PFSK-1 (cell line): Measurements from ENCODE around the gene RAB31.

Source experiments
- FOXP2 ChIP-seq: optimal IDR thresholded peaks from 2 replicates; pipeline ENCODE3; 2011; ENCODE audit warnings: borderline replicate concordance, control low read depth, inconsistent platforms; ENCODE audit not compliant: insufficient read depth; ENCODE audit errors: extremely low read length, extremely low read depth
- POLR2AphosphoS5 ChIP-seq: IDR thresholded peaks from 2 replicates; pipeline ENCODE4 v1.6.1; 2012; ENCODE audit warnings: low read depth, mild to moderate bottlenecking, control low read depth, low read length, moderate library complexity
- REST ChIP-seq, 2 experiments: IDR thresholded peaks; 2 replicates each; pipeline versions ENCODE4 v1.6.1 to v1.8.0; 2011 to 2012; ENCODE audit warnings: low read depth in 2 of 2, low read length in 2 of 2, control low read depth in 1 of 2, inconsistent platforms in 1 of 2, mild to moderate bottlenecking in 1 of 2, moderate library complexity in 1 of 2; ENCODE audit not compliant: insufficient read depth in 1 of 2
- TAF1 ChIP-seq: IDR thresholded peaks from 2 replicates; pipeline ENCODE4 v1.6.1; 2012; ENCODE audit warnings: low read length, control low read depth, borderline replicate concordance; ENCODE audit not compliant: insufficient read depth

- TF ChIP-seq POLR2AphosphoS5 (no peak), REST (IDR thresholded peaks at IDR 0.05; ENCODE audit: insufficient read depth in 1 of 2, low read depth in 2 of 2, low read length in 2 of 2) (no peak), FOXP2 (no peak), TAF1 (no peak)
Observed at GRCh38 chr18:9839211-9839610, 131.1 kb downstream of the RAB31 start.
